ENCODE measurements around the gene NOC4L.
"Not testable (repeated sequence)": the region's sequence is repeated elsewhere in the genome, so short reads cannot be mapped to it uniquely, and the experiment has no call there.

Gene NOC4L

GRCh38 chr12:132194556-132194955 lies 50.3 kb downstream of the NOC4L start:
- no peak for DNase-seq (ENCODE audit: extremely low read depth, insufficient read length)
- TF ChIP-seq CTCF (IDR thresholded peaks at IDR 0.05; ENCODE audit: insufficient read depth, low read length, poor library complexity, severe bottlenecking), result no peak
- H3K36me3 ChIP-seq (ENCODE audit: control insufficient read depth, insufficient read depth, low read length), result no peaks in the 10 kb centered on the region
- H3K4me3 ChIP-seq (replicated peaks; ENCODE audit: low read depth, low read length), result no peak overlapping the region
- no peaks in the 10 kb centered on the region for H3K27me3 ChIP-seq (replicated peaks; ENCODE audit: control insufficient read depth, insufficient read depth, low read length)

GRCh38 chr12:132195242-132195641 lies 51.0 kb downstream of the NOC4L start:
- not testable (repeated sequence) for H3K27me3 ChIP-seq (replicated peaks; ENCODE audit: control insufficient read depth, insufficient read depth, low read length); H3K4me3 ChIP-seq (replicated peaks; ENCODE audit: low read depth, low read length); H3K36me3 ChIP-seq (ENCODE audit: control insufficient read depth, insufficient read depth, low read length)

GRCh38 chr12:132196038-132196872 lies 52.0 kb downstream of the NOC4L start:
- TF ChIP-seq CTCF (IDR thresholded peaks at IDR 0.05; ENCODE audit: insufficient read depth, low read length, poor library complexity, severe bottlenecking), result no peak
- Histone ChIP-seq H3K27me3 (replicated peaks; ENCODE audit: control insufficient read depth, insufficient read depth, low read length) (no peaks in the 10 kb centered on the region), H3K36me3 (ENCODE audit: control insufficient read depth, insufficient read depth, low read length) (no peaks in the 10 kb centered on the region), H3K4me3 (replicated peaks; ENCODE audit: low read depth, low read length) (no peak overlapping the region)
- no peak for DNase-seq (ENCODE audit: extremely low read depth, insufficient read length)

More at GRCh38 chr12:132195242-132195641, 51.0 kb downstream of the NOC4L start:
- DNase-seq (ENCODE audit: extremely low read depth, insufficient read length), result not testable (repeated sequence)

- no peak for DNase-seq (ENCODE audit: extremely low read depth, insufficient read length)
- Histone ChIP-seq H3K36me3 (ENCODE audit: control insufficient read depth, insufficient read depth, low read length) (no peaks in the 10 kb centered on the region), H3K27me3 (replicated peaks; ENCODE audit: control insufficient read depth, insufficient read depth, low read length) (no peaks in the 10 kb centered on the region), H3K4me3 (replicated peaks; ENCODE audit: low read depth, low read length) (no peak overlapping the region)
- TF ChIP-seq CTCF (IDR thresholded peaks at IDR 0.05; ENCODE audit: insufficient read depth, low read length, poor library complexity, severe bottlenecking), result no peak
Observed at GRCh38 chr12:132196873-132197390, 52.7 kb downstream of the NOC4L start.

GRCh38 chr12:132197581-132198354 lies 53.5 kb downstream of the NOC4L start:
- DNase-seq (ENCODE audit: extremely low read depth, insufficient read length), result no peak
- H3K36me3 ChIP-seq (ENCODE audit: control insufficient read depth, insufficient read depth, low read length), result no peaks in the 10 kb centered on the region
- no peak overlapping the region for H3K4me3 ChIP-seq (replicated peaks; ENCODE audit: low read depth, low read length)
- H3K27me3 ChIP-seq (replicated peaks; ENCODE audit: control insufficient read depth, insufficient read depth, low read length), result no peaks in the 10 kb centered on the region
- TF ChIP-seq CTCF (IDR thresholded peaks at IDR 0.05; ENCODE audit: insufficient read depth, low read length, poor library complexity, severe bottlenecking), result no peak

GRCh38 chr12:132199101-132199500 lies 54.8 kb downstream of the NOC4L start:
- Histone ChIP-seq H3K27me3 (replicated peaks; ENCODE audit: control insufficient read depth, insufficient read depth, low read length) (no peaks in the 10 kb centered on the region), H3K4me3 (replicated peaks; ENCODE audit: low read depth, low read length) (no peak overlapping the region), H3K36me3 (ENCODE audit: control insufficient read depth, insufficient read depth, low read length) (no peaks in the 10 kb centered on the region)
- no peak for DNase-seq (ENCODE audit: extremely low read depth, insufficient read length)
- TF ChIP-seq CTCF (IDR thresholded peaks at IDR 0.05; ENCODE audit: insufficient read depth, low read length, poor library complexity, severe bottlenecking), result no peak
